HFF-Myc (cell line): ENCODE results near the gene SRSF9.
"Not testable (repeated sequence)": the region's sequence is repeated elsewhere in the genome, so short reads cannot be mapped to it uniquely, and the experiment has no call there.

Source experiments
- DNase-seq: peaks from one replicate; pipeline ENCODE4 v3.0.0-alpha.2; 2011; ENCODE audit warnings: low read depth; ENCODE audit errors: extremely low read depth
- H3K4me3 ChIP-seq: replicated peaks from 2 replicates; pipeline ENCODE4 v1.5.1; 2011; ENCODE audit warnings: low read depth, mild to moderate bottlenecking, control low read depth, low read length
- CTCF ChIP-seq: IDR thresholded peaks from 2 replicates; pipeline ENCODE4 v1.5.1; 2012; ENCODE audit warnings: mild to moderate bottlenecking, low read depth, low read length, control low read depth; ENCODE audit errors: missing control alignments

Gene SRSF9

GRCh38 chr12:120463712-120464111, 5.8 kb downstream of the SRSF9 start:
- no peak for TF ChIP-seq CTCF
- H3K4me3 ChIP-seq: no peak overlapping the region
- no peak for DNase-seq

- TF ChIP-seq CTCF: no peak
- no peak for DNase-seq
- no peak overlapping the region for H3K4me3 ChIP-seq
These were observed 7.4 kb downstream of the SRSF9 start for GRCh38 chr12:120462099-120462640.

GRCh38 chr12:120460157-120460556, 9.4 kb downstream of the SRSF9 start:
- no peak overlapping the region for H3K4me3 ChIP-seq
- TF ChIP-seq CTCF: no peak
- DNase-seq: no peak

GRCh38 chr12:120457133-120457532, 12.4 kb downstream of the SRSF9 start:
- no peak for DNase-seq
- TF ChIP-seq CTCF: peak; percentile 54
- H3K4me3 ChIP-seq: no peak overlapping the region

GRCh38 chr12:120455302-120455701, 14.2 kb downstream of the SRSF9 start:
- H3K4me3 ChIP-seq: no peak overlapping the region
- no peak for DNase-seq
- no peak for TF ChIP-seq CTCF

GRCh38 chr12:120453977-120454376, 15.6 kb downstream of the SRSF9 start:
- H3K4me3 ChIP-seq: no peak overlapping the region
- peak; percentile 57 for TF ChIP-seq CTCF
- DNase-seq: no peak

- TF ChIP-seq CTCF: no peak
- DNase-seq: no peak
- no peak overlapping the region for H3K4me3 ChIP-seq
These were observed 16.3 kb downstream of the SRSF9 start for GRCh38 chr12:120453060-120453750.

- not testable (repeated sequence) for DNase-seq, H3K4me3 ChIP-seq
These were observed 17.0 kb downstream of the SRSF9 start for GRCh38 chr12:120452524-120452923.
